ENCODE data around the gene SIRT5. TPM values are rescaled to one million over a fixed set of nuclear protein-coding genes. Genes with fewer than 3 reads are reported as not detected.

The SIRT5 gene
- total and polyA plus RNA-seq, 2 experiments from 2014 or later, result 9.8 to 13.1 TPM

DNA sequence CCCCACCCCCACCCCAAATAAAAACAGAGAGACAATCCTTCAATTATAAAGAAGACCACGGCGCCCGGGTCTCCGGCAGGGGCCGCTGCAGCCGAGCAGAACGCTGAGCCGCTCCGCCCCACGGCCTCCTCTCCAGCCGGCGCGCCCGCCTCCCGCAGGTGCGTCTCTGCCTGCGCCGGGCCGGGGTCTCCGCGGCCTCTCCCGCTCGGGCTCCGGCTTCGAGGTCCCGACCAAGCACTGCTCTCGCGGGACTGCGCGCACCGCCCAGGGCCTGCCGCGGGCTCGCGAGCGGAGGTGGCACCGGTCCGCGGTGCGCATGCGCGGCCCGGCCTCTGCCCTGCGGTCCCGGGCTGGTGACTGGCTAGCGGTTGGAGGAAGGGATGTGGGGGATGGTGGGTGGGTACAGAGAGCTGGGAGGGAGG, 241 bp upstream of the SIRT5 start (continued):
- TF ChIP-seq, protein P1, sequence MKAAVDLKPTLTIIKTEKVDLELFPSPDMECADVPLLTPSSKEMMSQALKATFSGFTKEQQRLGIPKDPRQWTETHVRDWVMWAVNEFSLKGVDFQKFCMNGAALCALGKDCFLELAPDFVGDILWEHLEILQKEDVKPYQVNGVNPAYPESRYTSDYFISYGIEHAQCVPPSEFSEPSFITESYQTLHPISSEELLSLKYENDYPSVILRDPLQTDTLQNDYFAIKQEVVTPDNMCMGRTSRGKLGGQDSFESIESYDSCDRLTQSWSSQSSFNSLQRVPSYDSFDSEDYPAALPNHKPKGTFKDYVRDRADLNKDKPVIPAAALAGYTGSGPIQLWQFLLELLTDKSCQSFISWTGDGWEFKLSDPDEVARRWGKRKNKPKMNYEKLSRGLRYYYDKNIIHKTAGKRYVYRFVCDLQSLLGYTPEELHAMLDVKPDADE (IDR thresholded peaks at IDR 0.05), result no peak
- no peak for TF ChIP-seq JUNB (IDR thresholded peaks at IDR 0.05; ENCODE audit: unreplicated experiment)
- no peak for TF ChIP-seq ZNF114 (CRISPR knock-in tag; IDR thresholded peaks at IDR 0.05)
- no peak for TF ChIP-seq REST (IDR thresholded peaks at IDR 0.05; ENCODE audit: unreplicated experiment)

DNA sequence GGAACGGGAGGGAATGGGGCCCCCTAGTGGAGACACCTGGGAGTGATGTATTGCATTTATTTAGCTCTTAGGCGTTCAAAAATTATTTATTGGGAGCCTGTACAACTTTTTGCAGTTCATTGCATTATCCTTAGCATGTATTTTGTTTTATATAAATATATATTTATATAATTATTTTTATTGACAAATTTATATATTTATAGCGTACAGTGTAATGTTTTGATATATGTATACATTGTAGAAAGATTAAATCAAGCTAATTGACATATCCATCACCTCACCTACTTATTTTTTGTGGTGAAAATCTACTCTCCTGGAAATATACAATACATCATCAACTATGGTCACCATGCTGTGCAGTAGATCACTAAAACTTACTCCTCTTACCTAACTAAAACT, 975 bp downstream of the SIRT5 start:
- no peak overlapping the region for H3K27ac ChIP-seq (ENCODE audit: low read depth)

More for the DNA sequence above, 975 bp downstream of the SIRT5 start:
- H4K20me1 ChIP-seq (replicated peaks; ENCODE audit: insufficient read depth), result no peaks in the 10 kb centered on the region
- Mint-ChIP-seq H3K4me3 (peak overlapping the region; percentile 85), H3K27me3 (ENCODE audit: insufficient read depth, low read depth, poor library complexity) (peaks cover 12% of the 10 kb centered on the region), H3K4me1 (peaks cover 29% of the 10 kb centered on the region), H3K36me3 (ENCODE audit: low read depth) (peaks cover 7% of the 10 kb centered on the region), H3K9me3 (no peaks in the 10 kb centered on the region; the same call in 2 of the 3 replicates), H3K27ac (peak overlapping the region; percentile 98; the same call in 1 of the 2 replicates)
- TF ChIP-seq CREB1 (CRISPR knock-in tag; IDR thresholded peaks at IDR 0.05; ENCODE audit: low read depth) (peak; percentile 42; the same call in 1 of the 2 replicates), EZH2phosphoT487 (IDR thresholded peaks at IDR 0.05; ENCODE audit: unreplicated experiment) (no peak)
- TF ChIP-seq, protein P2, sequence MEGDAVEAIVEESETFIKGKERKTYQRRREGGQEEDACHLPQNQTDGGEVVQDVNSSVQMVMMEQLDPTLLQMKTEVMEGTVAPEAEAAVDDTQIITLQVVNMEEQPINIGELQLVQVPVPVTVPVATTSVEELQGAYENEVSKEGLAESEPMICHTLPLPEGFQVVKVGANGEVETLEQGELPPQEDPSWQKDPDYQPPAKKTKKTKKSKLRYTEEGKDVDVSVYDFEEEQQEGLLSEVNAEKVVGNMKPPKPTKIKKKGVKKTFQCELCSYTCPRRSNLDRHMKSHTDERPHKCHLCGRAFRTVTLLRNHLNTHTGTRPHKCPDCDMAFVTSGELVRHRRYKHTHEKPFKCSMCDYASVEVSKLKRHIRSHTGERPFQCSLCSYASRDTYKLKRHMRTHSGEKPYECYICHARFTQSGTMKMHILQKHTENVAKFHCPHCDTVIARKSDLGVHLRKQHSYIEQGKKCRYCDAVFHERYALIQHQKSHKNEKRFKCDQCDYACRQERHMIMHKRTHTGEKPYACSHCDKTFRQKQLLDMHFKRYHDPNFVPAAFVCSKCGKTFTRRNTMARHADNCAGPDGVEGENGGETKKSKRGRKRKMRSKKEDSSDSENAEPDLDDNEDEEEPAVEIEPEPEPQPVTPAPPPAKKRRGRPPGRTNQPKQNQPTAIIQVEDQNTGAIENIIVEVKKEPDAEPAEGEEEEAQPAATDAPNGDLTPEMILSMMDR (conservative IDR thresholded peaks at IDR 0.05; ENCODE audit: low read depth in 2 of 2), result peak; percentile 79 to 81
- DNase-seq (ENCODE audit: low spot score) (no peak), ATAC-seq (no peak)
- no peaks in the 10 kb centered on the region for H3K27me3 ChIP-seq (ENCODE audit: insufficient read depth)
- peaks cover 28% of the 10 kb centered on the region for H3K79me2 ChIP-seq (replicated peaks; ENCODE audit: insufficient read depth)
- no peak overlapping the region for H2AFZ ChIP-seq
- H3K9me2 ChIP-seq (ENCODE audit: insufficient read depth), result no peaks in the 10 kb centered on the region
- peak overlapping the region; percentile 94 for H3K4me2 ChIP-seq
- no peaks in the 10 kb centered on the region for H3K36me3 ChIP-seq (ENCODE audit: insufficient read depth)
- H3K4me1 ChIP-seq (ENCODE audit: insufficient read depth), result peaks cover 13% of the 10 kb centered on the region
- peak overlapping the region; percentile 84 for H3K4me3 ChIP-seq
- peaks cover 10% of the 10 kb centered on the region for H3F3A ChIP-seq (replicated peaks; ENCODE audit: low read depth)

All from GM23338 (cell line).